HepG2 (cell line): Measurements from ENCODE around the gene RRAS2. TPM values are rescaled to one million over a fixed set of nuclear protein-coding genes. Genes with fewer than 3 reads are reported as not detected.

Experiments used
- ATAC-seq: fragments of 200-7000 bp; cut with Tn5 transposase; 3 replicates; pipeline ENCODE4 v1.9.1; 2020; ENCODE audit warnings: mild to moderate bottlenecking, moderate library complexity
- BruUV-seq: library from RNA; stranded (reverse); fragments of 400-500 nt; replicated peaks from 2 replicates; lab custom pipeline; 2021; lab: Mats Ljungman, UMichigan
- CTCF ChIA-PET: fragments of 300-600 bp; formaldehyde crosslinking; extraction: SDS; loops from one replicate; lab custom pipeline; 2021; ENCODE audit warnings: low total read pairs, inconsistent platforms, low intra/inter-chr PET ratio; lab: Yijun Ruan, JAX
- POLR2A ChIA-PET: fragments of 350-600 bp; sonication (Branson Sonifier 250); formaldehyde crosslinking; loops from one replicate; lab custom pipeline; 2020; ENCODE audit warnings: antibody characterized with exemption, inconsistent platforms; lab: Yijun Ruan, JAX
- DNase-seq: peaks from one replicate; pipeline ENCODE4 v3.0.0-alpha.2; 2015; ENCODE audit warnings: low spot score
- FAIRE-seq: peaks from 3 replicates; lab custom pipeline; 2011; peaks lifted over from hg19 to GRCh38; lab: Jason Lieb, UNC
- H2AFZ ChIP-seq: one replicate; pipeline ENCODE4 v1.6.1; 2011; ENCODE audit warnings: low read length, inconsistent platforms
- H3K27ac ChIP-seq: fragments of 300-600 bp; 3 replicates; pipeline ENCODE4 v1.8.0; 2011; ENCODE audit warnings: mixed run types, mild to moderate bottlenecking, mixed read lengths, low read length, inconsistent platforms; ENCODE audit not compliant: insufficient read depth; ENCODE audit errors: extremely low read length
- H3K27me3 ChIP-seq, 2 experiments: fragments of 200-600 bp in 1 of 2; 2 replicates in 1 of 2; 3 replicates in 1 of 2; pipeline versions ENCODE4 v1.6.0 to v1.8.0; 2011; ENCODE audit warnings: low read length in 2 of 2, mild to moderate bottlenecking in 2 of 2, moderate library complexity in 2 of 2, inconsistent platforms in 1 of 2; ENCODE audit not compliant: insufficient read depth in 2 of 2, control insufficient read depth in 1 of 2
- H3K36me3 ChIP-seq, 2 experiments: fragments of 200-600 bp in 1 of 2; replicated peaks in 1 of 2; 2 replicates in 1 of 2; 3 replicates in 1 of 2; pipeline versions ENCODE4 v1.5.1 to v1.8.0; 2011; ENCODE audit warnings: low read length in 2 of 2, inconsistent platforms in 1 of 2; ENCODE audit not compliant: insufficient read depth in 2 of 2, control insufficient read depth in 1 of 2
- H3K4me1 ChIP-seq: 2 replicates; pipeline ENCODE4 v1.5.1; 2012; ENCODE audit warnings: low read length, inconsistent platforms; ENCODE audit not compliant: insufficient read depth
- H3K4me2 ChIP-seq: 2 replicates; pipeline ENCODE4 v1.6.0; 2011; ENCODE audit warnings: low read depth, low read length, inconsistent platforms
- H3K4me3 ChIP-seq, 3 experiments: fragments of 200-600 bp in 1 of 3; sonication (generic), shearing (Covaris generic) in 1 of 3; replicated peaks in 1 of 3; 2 replicates each; pipeline ENCODE4 v1.5.1; 2011 to 2016; ENCODE audit warnings: low read length in 3 of 3, inconsistent platforms in 2 of 3, low read depth in 2 of 3, mild to moderate bottlenecking in 2 of 3, control low read depth in 1 of 3, mixed read lengths in 1 of 3; ENCODE audit not compliant: insufficient read depth in 1 of 3
- H3K79me2 ChIP-seq: one replicate; pipeline ENCODE4 v1.6.1; 2011; ENCODE audit warnings: low read length, inconsistent platforms; ENCODE audit not compliant: insufficient read depth
- H3K9ac ChIP-seq: 2 replicates; pipeline ENCODE4 v1.6.0; 2011; ENCODE audit warnings: mild to moderate bottlenecking, low read depth, low read length, inconsistent platforms; ENCODE audit not compliant: insufficient read depth
- H3K9me3 ChIP-seq: 2 replicates; pipeline ENCODE4 v1.5.1; 2012; ENCODE audit warnings: mild to moderate bottlenecking, low read length
- H4K20me1 ChIP-seq: 2 replicates; pipeline ENCODE4 v1.6.0; 2011; ENCODE audit warnings: inconsistent platforms, mild to moderate bottlenecking, low read length, moderate library complexity; ENCODE audit not compliant: insufficient read depth
- ATF4 ChIP-seq, 2 experiments: fragments of 450-650 bp in 1 of 2; sonication (generic) in 1 of 2; formaldehyde crosslinking; IDR thresholded peaks; 2 replicates each; pipeline versions ENCODE4 v1.5.0 to v1.8.0; 2020 to 2022; ENCODE audit warnings: mild to moderate bottlenecking in 1 of 2, missing genetic modification reagents in 1 of 2
- CENPT ChIP-seq: sonication (generic); formaldehyde crosslinking; IDR thresholded peaks from 2 replicates; pipeline ENCODE4 v1.8.0; 2022; ENCODE audit warnings: low read depth, mild to moderate bottlenecking, moderate library complexity, missing genetic modification reagents
- IKZF1 ChIP-seq: fragments of 450-650 bp; IDR thresholded peaks from 2 replicates; pipeline ENCODE4 v1.7.1; 2016
- KLF9 ChIP-seq: IDR thresholded peaks from 2 replicates; pipeline ENCODE4 v1.6.1; 2016; ENCODE audit warnings: low read depth
- MAFF ChIP-seq: IDR thresholded peaks from 2 replicates; pipeline ENCODE4 v1.6.1; 2011; ENCODE audit warnings: low read depth, low read length, improper control_type of control experiment
- NR2F6 ChIP-seq, 2 experiments: IDR thresholded peaks; 2 replicates each; pipeline ENCODE4 v1.6.1; 2016; ENCODE audit warnings: antibody characterized with exemption in 1 of 2, mild to moderate bottlenecking in 1 of 2
- SP2 ChIP-seq: sonication (generic); formaldehyde crosslinking; IDR thresholded peaks from 2 replicates; pipeline ENCODE4 v1.5.1; 2020; ENCODE audit warnings: mild to moderate bottlenecking, missing genetic modification reagents
- TEF ChIP-seq: sonication (generic); formaldehyde crosslinking; IDR thresholded peaks from 2 replicates; pipeline ENCODE4 v1.5.0; 2020; ENCODE audit warnings: missing genetic modification reagents
- ZNF260 ChIP-seq: sonication (generic); formaldehyde crosslinking; IDR thresholded peaks from 2 replicates; pipeline ENCODE4 v1.4.0; 2020; ENCODE audit warnings: missing genetic modification reagents, low read depth, mild to moderate bottlenecking, borderline replicate concordance
- ZNF549 ChIP-seq: sonication (generic); formaldehyde crosslinking; IDR thresholded peaks from 2 replicates; pipeline ENCODE4 v1.5.0; 2020; ENCODE audit warnings: missing genetic modification reagents
- ZNF616 ChIP-seq: sonication (generic); formaldehyde crosslinking; IDR thresholded peaks from 2 replicates; pipeline ENCODE4 v1.5.0; 2020; ENCODE audit warnings: low read depth, mild to moderate bottlenecking, missing genetic modification reagents
- ZNF800 ChIP-seq: sonication (generic); formaldehyde crosslinking; IDR thresholded peaks from 2 replicates; pipeline ENCODE4 v1.4.0; 2020; ENCODE audit warnings: missing genetic modification reagents
- WGBS: methylation state at CpG from one replicate; pipeline ENCODE4 v1.1.6; 2017; ENCODE audit warnings: low lambda C conversion rate; 5-methylcytosine and 5-hydroxymethylcytosine counted together
- in situ Hi-C: cut with HindIII; loops from 2 replicates; pipeline ENCODE4 v1.10.0; 2017; ENCODE audit warnings: low pct_unique_long_range_greater_than_20kb; ENCODE audit not compliant: extremely low pct_ligation_motif_present
- intact Hi-C: fragments of 100-400 bp; cut with micrococcal nuclease; formaldehyde crosslinking; loops from one replicate; pipeline ENCODE4 v1.10.0; 2022; ENCODE audit not compliant: unreplicated experiment
- polyA plus RNA-seq, 8 experiments: library from polyadenylated mRNA; depleted of rRNA in 3 of 8; stranded (reverse) in 7 of 8; unstranded in 1 of 8; fragments of >200 nt; fragmentation: Illumina TruSeq in 4 of 8; extraction: Trizol in 4 of 8; gene quantifications; 2 replicates each; pipeline versions ENCODE4 v1.2.1 to v1.2.3, GENCODE V29; 2011 to 2016; ENCODE audit warnings: low read depth in 4 of 8, missing spikeins in 1 of 8, mixed read lengths in 1 of 8; ENCODE audit not compliant: insufficient read depth in 1 of 8
- total RNA-seq, 5 experiments: library from RNA; depleted of rRNA; stranded (reverse); fragments of >200 nt; fragmentation: Illumina TruSeq; extraction: Trizol; gene quantifications; 2 replicates each; pipeline ENCODE4 v1.2.3, GENCODE V29; 2016; ENCODE audit warnings: low read depth in 1 of 5

RRAS2 gene
- total and polyA plus RNA-seq, 2 of the 13 experiments (the other 11 are each of a cell fraction or from before 2014, with no cell fraction given) = 19.0 to 44.1 TPM

GRCh38 chr11:14305649-14306048 is 53.3 kb downstream of the RRAS2 start:
- no peak for DNase-seq
- no peaks in the 10 kb centered on the region for H3K36me3 ChIP-seq
- H2AFZ ChIP-seq = no peak overlapping the region
- ChIA-PET POLR2A (no interaction called here), CTCF (no interaction called here)
- BruUV-seq = no TSS peak
- H3K27me3 ChIP-seq = no peaks in the 10 kb centered on the region
- in situ Hi-C loops (loop anchor here (10.0 kb wide), 2 partner anchors 109 to 139 kb away; no protein-coding TSS in a partner anchor), intact Hi-C loops (loop anchor here (5.0 kb wide), 1 partner anchor 52 kb away; the partner anchor contains the start of gene RRAS2)
- WGBS = 96% methylated on average over 7 of the region's 7 CpGs
- peaks cover 11% of the 10 kb centered on the region for H3K4me1 ChIP-seq
- no peak overlapping the region for H3K9ac ChIP-seq
- FAIRE-seq = no peak
- peaks cover 10% of the 10 kb centered on the region for H4K20me1 ChIP-seq
- H3K79me2 ChIP-seq = peaks cover 16% of the 10 kb centered on the region
- TF ChIP-seq MAFF (no peak), IKZF1 (no peak)
- no peaks in the 10 kb centered on the region for H3K9me3 ChIP-seq
- H3K4me2 ChIP-seq = no peak overlapping the region
- no peak overlapping the region for H3K27ac ChIP-seq
- no peak for ATAC-seq
- no peak overlapping the region for H3K4me3 ChIP-seq

- peaks cover 17% of the 10 kb centered on the region for H3K79me2 ChIP-seq
These were observed 54.4 kb downstream of the RRAS2 start for GRCh38 chr11:14304601-14305000.

More at GRCh38 chr11:14304601-14305000, 54.4 kb downstream of the RRAS2 start:
- no peaks in the 10 kb centered on the region for H3K36me3 ChIP-seq
- ATAC-seq (no peak), DNase-seq (no peak), FAIRE-seq (no peak)
- no peak overlapping the region for H3K4me2 ChIP-seq
- peaks cover 11% of the 10 kb centered on the region for H3K4me1 ChIP-seq
- CTCF ChIA-PET = no interaction called here
- no peak overlapping the region for H3K27ac ChIP-seq
- H4K20me1 ChIP-seq = peaks cover 9% of the 10 kb centered on the region
- H3K27me3 ChIP-seq = no peaks in the 10 kb centered on the region
- POLR2A ChIA-PET = no interaction called here
- no peak overlapping the region for H3K9ac ChIP-seq
- no peaks in the 10 kb centered on the region for H3K9me3 ChIP-seq
- H2AFZ ChIP-seq = no peak overlapping the region
- intact Hi-C loops = no loop called here
- TF ChIP-seq ZNF260 (no peak), ZNF616 (no peak), CENPT (CRISPR knock-in tag) (no peak), ZNF549 (CRISPR knock-in tag) (no peak), TEF (no peak), NR2F6 (IDR thresholded peaks at IDR 0.05) (no peak), NR2F6 (CRISPR knock-in tag; IDR thresholded peaks at IDR 0.05) (no peak), KLF9 (no peak), ATF4 (CRISPR knock-in tag; IDR thresholded peaks at IDR 0.05) (no peak), ZNF800 (no peak), SP2 (CRISPR knock-in tag) (no peak)
- TF ChIP-seq, all 625 proteins: peak for 0
- H3K4me3 ChIP-seq = no peak overlapping the region
- BruUV-seq = no TSS peak
- in situ Hi-C loops = loop anchor here (10.0 kb wide), 2 partner anchors 110 to 140 kb away; no protein-coding TSS in a partner anchor
